Measurements from ENCODE around the gene ANKEF1.

The ANKEF1 gene

DNA sequence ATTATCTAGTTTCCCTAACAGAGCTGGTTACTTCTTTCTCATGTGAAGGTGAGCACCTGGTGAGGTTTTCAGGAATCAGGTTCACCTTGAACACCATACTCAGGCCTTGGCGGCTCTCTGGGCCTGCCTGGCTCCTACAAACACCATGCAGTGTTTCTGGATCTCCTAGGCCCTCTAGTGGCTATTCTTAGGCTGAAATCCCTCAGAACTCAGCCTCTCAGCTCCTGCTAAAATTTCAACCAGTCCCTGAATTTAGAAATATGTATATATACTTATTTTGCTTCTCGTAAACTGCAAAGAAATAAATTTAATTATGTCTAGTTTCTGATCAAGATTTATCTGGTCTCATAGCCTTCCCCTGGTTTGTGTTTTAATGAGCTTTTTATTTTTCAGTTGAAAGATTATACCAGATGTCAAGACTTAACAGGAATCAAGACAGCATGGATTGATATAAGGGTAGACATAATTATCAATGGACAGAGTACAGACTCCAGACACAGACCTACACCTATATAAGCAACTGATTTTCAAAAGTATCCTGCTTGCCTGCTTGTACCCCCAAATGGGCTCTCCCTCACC lies 55.9 kb downstream of the ANKEF1 start:
- DNase-seq = peak; percentile 52

DNA sequence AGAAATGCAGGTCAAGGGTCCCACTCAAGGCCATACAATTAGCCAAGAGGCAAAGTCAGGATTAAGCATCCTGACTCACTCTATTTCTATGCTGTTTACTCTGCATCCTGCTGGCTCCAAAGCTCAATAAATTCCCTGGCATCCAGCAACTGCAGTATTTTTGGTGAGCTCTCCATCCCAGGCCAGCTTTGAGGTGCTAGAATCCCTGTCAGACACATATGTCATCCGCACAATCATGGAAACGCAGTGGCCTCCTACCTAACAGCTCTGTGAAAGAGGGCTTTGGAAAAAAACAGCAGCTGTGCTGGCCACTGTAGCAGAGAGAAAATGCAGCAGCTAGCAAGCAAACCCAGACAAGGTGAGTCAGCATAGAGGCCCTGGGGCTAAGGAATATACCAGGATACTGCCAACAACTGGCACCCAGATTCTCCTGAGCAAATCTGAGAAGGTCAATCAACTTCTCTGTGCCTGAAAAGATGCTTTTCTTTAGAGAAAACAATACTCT lies 58.4 kb downstream of the ANKEF1 start:
- DNase-seq = peak; percentile 82

DNA sequence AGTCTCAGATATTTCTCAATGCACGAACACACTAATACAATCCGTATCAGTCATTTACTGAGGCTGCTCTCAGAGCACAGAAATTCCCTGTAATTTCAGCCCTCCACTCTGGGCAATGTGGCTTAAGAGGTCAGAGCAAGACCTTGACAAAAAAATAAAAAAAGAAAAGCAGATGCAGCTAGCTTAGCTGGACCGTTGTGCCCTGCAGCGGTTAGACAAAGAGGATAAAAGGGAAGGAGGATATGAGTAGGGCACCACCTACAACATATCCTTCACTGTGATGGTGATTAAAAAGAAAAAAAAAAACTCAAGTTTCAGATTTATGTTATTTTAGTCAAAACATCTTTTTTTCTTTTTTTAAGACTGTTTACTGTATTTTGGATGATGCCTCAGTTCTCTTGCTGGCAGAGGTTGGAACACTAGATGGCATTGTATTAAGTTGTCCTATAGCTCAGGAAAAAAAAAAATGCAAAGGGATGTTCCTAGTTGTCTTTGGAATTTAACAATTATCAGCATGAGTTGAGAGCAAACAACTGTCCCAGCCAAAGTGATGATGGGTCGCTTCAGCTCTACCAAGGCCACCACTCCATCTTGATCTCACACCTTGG lies 59.9 kb downstream of the ANKEF1 start:
- DNase-seq = no peak

- no peak for DNase-seq
Measured at GRCh38 chr20:10096790-10097189, 62.0 kb downstream of the ANKEF1 start.

GRCh38 chr20:10105046-10105445 lies 70.3 kb downstream of the ANKEF1 start:
- DNase-seq = no peak
